ENCODE data around the gene AFF1.

DNA sequence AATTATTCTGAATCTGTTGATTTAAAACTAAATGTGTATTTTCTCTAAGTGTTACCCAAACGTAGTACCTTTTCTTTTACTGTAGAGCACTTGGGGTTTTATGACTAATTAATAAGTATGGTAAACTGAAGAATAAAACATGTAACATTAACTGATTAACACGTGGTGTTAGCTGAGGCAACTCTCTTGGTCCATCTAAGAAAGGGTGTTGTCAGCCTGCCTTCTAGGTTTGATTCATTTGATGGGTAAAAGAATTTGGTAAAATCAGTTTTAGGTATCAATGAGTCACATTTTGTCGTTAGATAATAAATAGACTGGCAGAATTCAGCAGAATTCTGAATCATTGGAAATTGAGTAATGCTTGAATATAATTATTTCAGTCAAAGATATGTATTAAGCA lies 99.7 kb downstream of the AFF1 start:
- TF ChIP-seq CTCF (conservative IDR thresholded peaks at IDR 0.05 in 1 of 2, IDR thresholded peaks at IDR 0.05 in 1 of 2; ENCODE audit: extremely low read depth in 1 of 2, insufficient read depth in 1 of 2, low read depth in 1 of 2, low read length in 2 of 2) (no peak), EZH2 (IDR thresholded peaks at IDR 0.05; ENCODE audit: borderline replicate concordance, low read length) (no peak)

Measured in mammary epithelial cell (primary cell).